ENCODE results near the gene CSF1R.

DNA sequence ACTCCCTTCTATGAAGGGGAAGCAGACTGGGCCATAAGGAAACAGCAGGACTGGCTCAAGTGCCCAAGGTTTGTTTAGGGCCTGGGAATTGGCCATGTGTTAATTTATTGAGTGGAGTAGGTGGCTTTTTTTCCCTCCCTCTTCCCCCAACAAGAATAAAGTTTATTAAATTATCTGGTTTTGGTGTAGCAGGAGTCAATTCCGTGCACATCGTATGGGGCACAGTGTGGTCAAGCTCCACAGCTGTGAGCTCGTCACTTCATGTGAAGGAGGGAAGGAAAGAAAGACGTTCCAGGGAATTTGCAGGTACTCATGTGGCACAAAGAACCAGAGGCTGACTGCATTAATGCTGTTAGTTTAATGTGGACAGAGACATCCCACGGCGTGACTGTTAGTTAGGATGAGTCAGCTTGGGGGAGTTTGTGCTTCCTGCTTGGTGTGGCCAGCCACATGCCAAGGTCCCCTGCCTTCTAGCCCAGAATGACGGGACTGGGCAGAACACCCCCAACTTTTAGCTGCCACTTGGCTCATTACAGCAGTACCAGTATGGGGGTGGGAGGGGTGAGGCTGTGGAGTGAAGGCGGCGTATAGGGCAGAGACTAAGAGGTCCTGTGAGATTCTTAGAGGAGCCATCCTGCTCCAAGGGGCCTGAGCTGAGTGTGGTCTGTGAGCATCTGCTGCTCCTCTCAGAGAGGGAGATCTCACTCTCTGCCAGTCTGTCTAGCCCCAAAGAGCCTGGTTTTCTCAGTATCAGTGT is 33.2 kb downstream of the CSF1R start:
- TF ChIP-seq FOXA1 (IDR thresholded peaks at IDR 0.05) (no peak), TAF1 (conservative IDR thresholded peaks at IDR 0.05) (no peak), HNF4G (IDR thresholded peaks at IDR 0.05) (no peak), EGR1 (IDR thresholded peaks at IDR 0.05; ENCODE audit: low read depth in 2 of 2) (no peak), SP1 (IDR thresholded peaks at IDR 0.05) (no peak), GABPA (IDR thresholded peaks at IDR 0.05 in 1 of 2, conservative IDR thresholded peaks at IDR 0.05 in 1 of 2) (no peak)
- TF ChIP-seq, protein P1, sequence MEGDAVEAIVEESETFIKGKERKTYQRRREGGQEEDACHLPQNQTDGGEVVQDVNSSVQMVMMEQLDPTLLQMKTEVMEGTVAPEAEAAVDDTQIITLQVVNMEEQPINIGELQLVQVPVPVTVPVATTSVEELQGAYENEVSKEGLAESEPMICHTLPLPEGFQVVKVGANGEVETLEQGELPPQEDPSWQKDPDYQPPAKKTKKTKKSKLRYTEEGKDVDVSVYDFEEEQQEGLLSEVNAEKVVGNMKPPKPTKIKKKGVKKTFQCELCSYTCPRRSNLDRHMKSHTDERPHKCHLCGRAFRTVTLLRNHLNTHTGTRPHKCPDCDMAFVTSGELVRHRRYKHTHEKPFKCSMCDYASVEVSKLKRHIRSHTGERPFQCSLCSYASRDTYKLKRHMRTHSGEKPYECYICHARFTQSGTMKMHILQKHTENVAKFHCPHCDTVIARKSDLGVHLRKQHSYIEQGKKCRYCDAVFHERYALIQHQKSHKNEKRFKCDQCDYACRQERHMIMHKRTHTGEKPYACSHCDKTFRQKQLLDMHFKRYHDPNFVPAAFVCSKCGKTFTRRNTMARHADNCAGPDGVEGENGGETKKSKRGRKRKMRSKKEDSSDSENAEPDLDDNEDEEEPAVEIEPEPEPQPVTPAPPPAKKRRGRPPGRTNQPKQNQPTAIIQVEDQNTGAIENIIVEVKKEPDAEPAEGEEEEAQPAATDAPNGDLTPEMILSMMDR (IDR thresholded peaks at IDR 0.05; ENCODE audit: low read depth, low read length, missing input control): no peak
- TF ChIP-seq, protein P2, sequence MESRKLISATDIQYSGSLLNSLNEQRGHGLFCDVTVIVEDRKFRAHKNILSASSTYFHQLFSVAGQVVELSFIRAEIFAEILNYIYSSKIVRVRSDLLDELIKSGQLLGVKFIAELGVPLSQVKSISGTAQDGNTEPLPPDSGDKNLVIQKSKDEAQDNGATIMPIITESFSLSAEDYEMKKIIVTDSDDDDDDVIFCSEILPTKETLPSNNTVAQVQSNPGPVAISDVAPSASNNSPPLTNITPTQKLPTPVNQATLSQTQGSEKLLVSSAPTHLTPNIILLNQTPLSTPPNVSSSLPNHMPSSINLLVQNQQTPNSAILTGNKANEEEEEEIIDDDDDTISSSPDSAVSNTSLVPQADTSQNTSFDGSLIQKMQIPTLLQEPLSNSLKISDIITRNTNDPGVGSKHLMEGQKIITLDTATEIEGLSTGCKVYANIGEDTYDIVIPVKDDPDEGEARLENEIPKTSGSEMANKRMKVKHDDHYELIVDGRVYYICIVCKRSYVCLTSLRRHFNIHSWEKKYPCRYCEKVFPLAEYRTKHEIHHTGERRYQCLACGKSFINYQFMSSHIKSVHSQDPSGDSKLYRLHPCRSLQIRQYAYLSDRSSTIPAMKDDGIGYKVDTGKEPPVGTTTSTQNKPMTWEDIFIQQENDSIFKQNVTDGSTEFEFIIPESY (IDR thresholded peaks at IDR 0.05): no peak
- TF ChIP-seq, protein P3, sequence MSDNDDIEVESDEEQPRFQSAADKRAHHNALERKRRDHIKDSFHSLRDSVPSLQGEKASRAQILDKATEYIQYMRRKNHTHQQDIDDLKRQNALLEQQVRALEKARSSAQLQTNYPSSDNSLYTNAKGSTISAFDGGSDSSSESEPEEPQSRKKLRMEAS (IDR thresholded peaks at IDR 0.05): no peak
- TF ChIP-seq, protein P4, sequence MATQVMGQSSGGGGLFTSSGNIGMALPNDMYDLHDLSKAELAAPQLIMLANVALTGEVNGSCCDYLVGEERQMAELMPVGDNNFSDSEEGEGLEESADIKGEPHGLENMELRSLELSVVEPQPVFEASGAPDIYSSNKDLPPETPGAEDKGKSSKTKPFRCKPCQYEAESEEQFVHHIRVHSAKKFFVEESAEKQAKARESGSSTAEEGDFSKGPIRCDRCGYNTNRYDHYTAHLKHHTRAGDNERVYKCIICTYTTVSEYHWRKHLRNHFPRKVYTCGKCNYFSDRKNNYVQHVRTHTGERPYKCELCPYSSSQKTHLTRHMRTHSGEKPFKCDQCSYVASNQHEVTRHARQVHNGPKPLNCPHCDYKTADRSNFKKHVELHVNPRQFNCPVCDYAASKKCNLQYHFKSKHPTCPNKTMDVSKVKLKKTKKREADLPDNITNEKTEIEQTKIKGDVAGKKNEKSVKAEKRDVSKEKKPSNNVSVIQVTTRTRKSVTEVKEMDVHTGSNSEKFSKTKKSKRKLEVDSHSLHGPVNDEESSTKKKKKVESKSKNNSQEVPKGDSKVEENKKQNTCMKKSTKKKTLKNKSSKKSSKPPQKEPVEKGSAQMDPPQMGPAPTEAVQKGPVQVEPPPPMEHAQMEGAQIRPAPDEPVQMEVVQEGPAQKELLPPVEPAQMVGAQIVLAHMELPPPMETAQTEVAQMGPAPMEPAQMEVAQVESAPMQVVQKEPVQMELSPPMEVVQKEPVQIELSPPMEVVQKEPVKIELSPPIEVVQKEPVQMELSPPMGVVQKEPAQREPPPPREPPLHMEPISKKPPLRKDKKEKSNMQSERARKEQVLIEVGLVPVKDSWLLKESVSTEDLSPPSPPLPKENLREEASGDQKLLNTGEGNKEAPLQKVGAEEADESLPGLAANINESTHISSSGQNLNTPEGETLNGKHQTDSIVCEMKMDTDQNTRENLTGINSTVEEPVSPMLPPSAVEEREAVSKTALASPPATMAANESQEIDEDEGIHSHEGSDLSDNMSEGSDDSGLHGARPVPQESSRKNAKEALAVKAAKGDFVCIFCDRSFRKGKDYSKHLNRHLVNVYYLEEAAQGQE (IDR thresholded peaks at IDR 0.05): no peak
